Colon (tissue), 2 donors: ENCODE results near the gene GOLGA8A.
"Not testable (repeated sequence)": the region's sequence is repeated elsewhere in the genome, so short reads cannot be mapped to it uniquely, and the experiment has no call there.

Experiments used
- FAIRE-seq: peaks from 2 replicates; lab custom pipeline; 2012; peaks lifted over from hg19 to GRCh38; lab: Jason Lieb, UNC
- donor health status: control.
- donor health status: control.

The GOLGA8A gene

GRCh38 chr15:34408973-34409372, 28.6 kb downstream of the GOLGA8A start:
- FAIRE-seq = not testable (repeated sequence)

- not testable (repeated sequence) for FAIRE-seq
These were observed 33.7 kb downstream of the GOLGA8A start for GRCh38 chr15:34403899-34404298.

DNA sequence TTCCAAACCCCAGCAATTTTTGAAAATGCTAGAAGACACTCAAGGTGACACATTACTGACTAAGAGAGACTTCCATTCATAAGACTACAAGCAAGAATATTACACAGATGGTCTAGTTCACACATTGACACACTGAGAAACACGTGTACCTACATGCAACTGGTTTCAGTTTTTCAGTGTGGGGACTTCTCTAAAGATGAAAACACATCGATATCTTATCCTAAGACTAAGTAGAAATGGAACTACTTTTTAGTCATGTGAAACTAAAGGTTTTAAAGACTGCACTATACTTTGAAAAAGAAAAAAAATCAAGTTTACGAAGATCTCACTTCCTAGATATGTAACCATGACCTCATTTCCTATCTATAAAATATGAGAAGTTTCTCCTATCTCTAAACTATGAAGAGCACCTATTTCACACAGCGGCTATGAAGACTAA, 34.4 kb downstream of the GOLGA8A start:
- not testable (repeated sequence) for FAIRE-seq

- FAIRE-seq = not testable (repeated sequence)
These were observed 39.9 kb downstream of the GOLGA8A start for GRCh38 chr15:34397637-34398259.

DNA sequence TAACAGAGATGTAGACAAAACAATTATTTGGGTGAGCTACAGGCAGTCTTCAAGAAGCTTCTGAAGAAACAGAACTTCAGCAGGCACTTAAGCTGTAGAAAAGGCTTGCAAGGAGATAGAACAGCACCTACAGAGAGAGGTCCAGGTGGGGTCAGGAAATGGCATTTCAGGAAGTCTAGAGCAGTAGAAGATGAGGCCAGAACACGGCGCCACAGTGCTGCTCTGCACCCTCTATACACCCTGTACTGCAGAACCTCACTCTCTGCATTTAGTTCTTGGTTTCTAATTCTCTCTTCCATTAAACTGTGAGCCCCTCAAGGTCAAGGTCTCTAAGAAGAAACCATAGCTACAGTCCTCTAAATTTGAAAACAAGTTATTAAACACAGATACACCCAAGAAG, 44.6 kb downstream of the GOLGA8A start:
- not testable (repeated sequence) for FAIRE-seq

DNA sequence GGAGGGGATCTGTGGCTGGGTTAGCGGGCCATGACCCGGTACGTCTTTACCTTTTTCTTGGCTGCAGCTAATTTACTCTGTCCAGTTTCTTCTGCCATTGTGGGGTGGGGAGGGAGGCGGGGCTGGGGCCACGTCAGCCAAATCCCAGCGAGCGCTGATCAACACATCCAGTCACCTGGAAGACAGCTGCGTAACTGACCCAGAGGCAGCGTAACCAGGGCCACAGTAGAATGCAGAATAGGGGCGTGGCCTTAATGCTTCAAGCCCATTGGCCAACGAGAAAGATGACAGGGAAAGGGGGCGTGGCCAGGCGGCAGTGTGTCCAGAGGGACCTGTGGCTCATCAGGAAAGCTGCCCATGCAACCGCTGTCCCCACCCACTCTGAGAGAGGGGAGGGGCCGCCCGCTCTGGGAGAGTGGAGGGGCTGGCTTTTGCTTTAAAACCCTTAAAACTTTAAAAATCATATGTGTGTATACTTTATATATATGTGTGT, 48.0 kb downstream of the GOLGA8A start:
- not testable (repeated sequence) for FAIRE-seq
